GM19467 (cell line): ENCODE data around the gene GIPC2.
"Not testable (repeated sequence)": the region's sequence is repeated elsewhere in the genome, so short reads cannot be mapped to it uniquely, and the experiment has no call there.

ENCODE experiments used
- ATAC-seq: cut with Tn5 transposase; IDR thresholded peaks from one replicate; pipeline ENCODE4 v1.9.1; 2021; ENCODE audit warnings: mild to moderate bottlenecking, moderate library complexity; ENCODE audit not compliant: unreplicated experiment

The GIPC2 gene

DNA sequence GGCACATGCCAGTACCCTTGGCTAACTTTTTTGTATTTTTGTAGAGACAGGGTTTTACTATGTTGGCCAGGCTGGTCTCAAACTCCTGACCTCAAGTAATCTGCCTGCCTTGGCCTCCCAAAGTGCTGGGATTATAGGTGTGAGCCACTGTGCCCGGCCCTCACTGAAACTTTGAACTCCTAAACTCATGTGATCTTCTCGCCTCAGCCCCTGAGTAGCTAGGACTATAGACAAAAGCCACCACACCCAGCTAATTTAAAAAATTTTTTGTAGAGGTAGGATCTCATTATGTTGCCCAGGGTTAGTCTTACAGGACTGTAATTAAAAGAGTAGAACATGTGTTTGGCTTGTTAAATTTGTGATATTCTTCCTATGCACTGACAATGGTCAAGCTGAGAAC, 19.1 kb downstream of the GIPC2 start:
- ATAC-seq, result not testable (repeated sequence)

DNA sequence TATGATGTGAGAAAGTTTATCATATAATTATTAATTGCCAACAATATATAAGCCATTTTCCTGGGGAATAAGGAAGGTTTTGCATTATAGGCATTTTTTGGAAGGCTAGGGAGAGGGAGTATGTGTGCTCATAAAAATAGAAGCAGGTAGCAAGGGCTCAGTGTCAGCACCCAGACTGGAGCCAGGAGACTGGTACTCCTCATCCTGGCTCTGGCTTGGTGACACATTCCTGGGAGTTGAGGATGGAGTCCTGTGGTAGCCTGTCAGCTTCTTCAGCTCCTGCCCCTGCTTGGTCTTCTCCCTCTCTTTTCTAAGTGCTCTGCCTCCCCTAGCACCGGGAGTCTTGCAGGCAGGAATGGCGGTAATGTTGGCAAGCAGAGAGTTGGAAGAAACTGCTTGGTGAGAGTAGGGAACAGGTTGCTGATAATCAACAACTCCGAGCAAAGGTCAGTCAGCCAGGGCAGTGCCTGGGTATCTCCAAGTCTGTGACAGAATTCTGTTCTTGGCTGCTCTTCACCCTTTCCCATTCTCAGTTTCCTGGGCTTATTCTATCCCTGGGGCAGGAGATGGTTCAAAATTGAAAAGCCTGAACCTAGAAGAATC, 23.0 kb downstream of the GIPC2 start:
- no peak for ATAC-seq

DNA sequence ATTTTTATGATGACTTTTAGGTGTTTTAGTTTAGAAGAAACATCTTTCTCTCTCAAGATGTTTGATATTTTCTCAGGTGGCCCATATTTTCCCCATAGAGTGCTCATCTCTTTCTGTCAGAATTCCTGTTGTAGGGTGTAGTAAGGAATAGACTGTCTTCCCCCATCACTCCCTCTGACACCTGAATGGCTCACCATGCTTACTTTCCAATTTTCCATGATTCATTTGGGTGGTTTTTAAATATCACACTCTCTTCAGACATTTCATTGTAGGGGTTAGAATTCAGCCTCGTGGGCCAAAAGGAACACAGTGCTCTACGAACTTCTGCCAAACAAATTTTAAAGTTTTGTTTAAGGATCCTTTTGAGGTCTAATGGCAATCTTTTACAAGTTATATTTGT, 24.0 kb downstream of the GIPC2 start:
- no peak for ATAC-seq

DNA sequence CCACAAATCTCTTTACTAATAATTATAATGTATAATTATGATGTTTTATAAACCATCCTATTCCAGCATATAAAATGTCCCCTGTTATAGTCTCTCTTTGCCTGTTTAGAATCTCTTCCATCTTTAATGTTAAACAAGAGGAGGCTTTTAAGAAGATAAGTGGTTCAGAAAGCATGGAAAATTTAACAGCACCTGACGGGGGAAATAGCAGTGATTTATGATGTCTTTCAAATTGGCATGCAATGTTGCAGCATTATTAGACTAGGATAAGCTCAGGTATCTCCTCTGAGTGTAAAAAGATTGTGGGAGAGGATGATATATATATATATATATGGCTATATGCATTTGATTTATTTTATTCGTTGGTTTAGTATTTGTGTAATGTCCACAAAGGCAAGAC, 24.4 kb downstream of the GIPC2 start:
- ATAC-seq, result no peak

DNA sequence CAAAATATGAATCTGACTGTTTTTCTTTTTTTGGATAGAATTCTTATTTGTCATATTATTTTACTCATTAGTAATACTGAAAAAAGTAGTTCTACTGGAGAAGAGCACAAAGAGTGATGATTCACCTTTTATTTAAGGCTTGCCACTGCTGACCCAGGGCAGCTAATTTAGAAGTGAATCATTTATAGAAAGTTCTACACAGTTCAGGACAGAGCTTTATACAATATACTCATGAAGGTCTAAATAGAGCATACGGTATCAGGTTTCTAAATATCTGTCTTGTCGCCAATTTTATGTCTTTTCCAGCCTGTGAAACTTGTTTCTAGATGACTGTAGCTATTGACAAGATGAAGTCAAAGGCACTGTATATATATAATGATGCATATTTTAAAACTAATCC, 25.0 kb downstream of the GIPC2 start:
- ATAC-seq, result no peak

DNA sequence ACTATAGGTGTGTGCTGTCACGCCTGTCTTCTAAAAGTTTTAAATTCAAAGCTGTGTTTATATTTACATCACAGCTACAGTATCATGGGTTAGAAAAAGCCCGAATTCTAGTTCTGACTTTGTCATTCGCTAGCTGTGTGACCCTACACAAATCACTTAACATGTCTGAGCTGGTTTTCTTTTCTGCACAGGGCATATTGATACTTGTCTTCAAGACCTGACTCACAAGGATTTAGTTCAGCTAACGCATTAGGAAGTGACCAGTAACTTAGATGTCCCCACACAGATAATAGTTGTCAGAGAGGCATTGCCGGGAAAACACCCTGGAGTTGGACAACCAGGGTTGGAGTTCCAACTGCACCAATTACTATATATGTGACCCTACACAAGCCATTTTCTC, 25.9 kb downstream of the GIPC2 start:
- no peak for ATAC-seq

DNA sequence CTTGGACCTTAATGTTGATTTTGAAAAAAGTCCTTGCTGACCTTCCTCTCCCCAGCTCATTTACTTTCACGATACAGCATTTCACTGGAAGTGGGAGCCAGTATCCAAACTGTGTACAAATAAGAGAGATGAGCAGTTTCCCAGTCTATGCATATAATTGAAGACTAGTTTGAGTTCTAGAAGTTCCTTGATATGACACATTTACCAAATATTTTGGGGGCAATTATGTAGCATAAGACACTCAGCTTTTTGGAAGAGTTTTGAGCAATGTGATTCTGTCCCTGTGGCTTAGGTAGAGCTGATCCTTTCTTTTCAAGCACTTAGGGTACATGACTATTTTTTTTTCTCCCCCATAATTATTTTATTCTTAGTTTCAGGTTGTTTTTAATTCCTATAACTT, 26.4 kb downstream of the GIPC2 start:
- no peak for ATAC-seq

DNA sequence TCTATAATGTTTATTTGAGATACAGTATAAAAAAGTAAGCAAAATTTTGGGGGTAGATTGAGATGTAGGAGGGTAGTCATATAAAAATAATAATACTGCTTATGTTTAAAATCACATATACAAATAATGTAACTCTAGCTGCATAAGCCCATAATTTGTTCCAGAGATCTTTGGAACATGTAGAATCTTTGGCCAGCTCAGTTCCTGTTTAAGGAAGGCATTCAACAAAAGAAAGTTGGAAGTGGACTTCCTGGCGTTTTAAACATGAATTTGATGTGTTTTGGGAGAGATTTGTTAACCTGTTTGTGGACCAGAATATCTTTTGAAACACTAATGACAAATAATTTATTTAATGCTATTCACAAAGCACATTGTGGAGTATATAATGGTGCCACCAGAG, 27.7 kb downstream of the GIPC2 start:
- no peak for ATAC-seq

DNA sequence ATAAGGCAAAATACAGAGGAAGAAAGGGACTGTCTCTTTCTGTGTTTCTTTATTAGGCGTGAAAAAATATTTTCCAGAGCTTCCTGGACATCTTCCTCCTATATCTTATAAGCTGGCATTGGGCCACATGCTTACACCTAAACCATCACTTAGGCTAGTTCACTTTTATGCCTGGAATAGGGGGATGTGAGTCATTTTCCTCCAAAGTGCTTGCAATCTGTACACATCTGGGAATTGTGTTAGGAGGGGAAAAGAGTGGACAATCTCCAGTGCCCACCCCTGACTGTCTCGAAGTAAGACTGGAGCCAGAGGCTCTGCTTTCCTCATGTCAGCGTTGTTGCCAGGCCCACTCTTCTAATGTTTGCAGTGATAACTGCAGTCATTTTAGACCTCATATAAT, 29.9 kb downstream of the GIPC2 start:
- ATAC-seq, result no peak

DNA sequence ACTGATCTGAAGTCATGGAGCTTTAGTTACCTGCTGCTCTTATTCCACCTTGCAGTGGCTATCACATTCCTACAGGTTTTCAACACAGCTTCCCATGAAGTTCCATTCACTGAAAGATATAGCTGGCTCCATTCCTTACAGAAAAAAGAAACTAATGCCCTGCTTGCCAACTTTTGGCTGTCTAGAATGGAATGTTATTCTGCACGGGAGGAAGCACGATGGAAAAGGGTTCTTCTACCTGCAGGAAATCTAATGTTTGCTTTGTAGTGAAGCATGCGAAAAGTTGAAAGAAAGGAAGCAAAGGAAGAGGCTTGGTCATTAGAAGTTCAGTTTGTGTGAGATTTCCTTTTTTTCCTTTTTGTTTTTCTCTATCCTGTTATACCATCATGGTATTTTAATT, 32.6 kb downstream of the GIPC2 start:
- ATAC-seq, result no peak

DNA sequence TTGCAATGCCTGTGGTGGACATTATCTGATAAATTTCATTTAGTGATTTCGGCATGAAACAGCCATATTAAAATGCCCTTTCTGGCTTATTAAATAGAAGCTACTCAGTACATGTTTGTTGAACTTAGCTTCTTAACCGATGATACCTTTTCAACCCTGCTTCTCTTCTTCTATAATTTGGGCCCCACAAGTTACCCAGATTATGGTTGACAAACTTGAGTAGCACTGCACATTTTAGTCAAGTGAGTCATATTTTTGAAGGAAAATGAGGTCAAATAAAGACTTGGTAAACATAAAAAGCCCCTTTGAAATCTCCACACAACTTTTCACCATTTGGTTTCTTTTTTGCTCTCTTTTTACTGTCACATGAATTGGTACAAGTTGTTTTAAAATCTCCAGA, 33.8 kb downstream of the GIPC2 start:
- ATAC-seq, result no peak

DNA sequence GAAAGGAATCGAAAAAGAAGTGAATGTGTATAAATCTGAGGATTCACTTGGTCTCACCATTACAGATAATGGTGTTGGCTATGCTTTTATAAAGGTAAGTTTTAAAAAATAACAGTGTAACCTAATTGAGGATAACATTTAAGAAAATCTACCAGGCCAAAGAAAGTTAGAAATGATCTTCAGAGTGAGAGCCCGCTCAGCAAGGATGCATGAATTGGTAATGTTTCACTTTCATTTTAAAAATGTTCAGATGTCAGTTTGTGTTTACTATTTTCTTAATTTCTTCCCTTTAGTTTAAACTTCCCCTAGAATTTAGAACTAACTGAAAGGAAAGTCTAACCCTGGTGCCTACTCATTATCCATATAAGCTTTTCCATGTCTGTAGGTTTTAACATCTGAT, 35.0 kb downstream of the GIPC2 start:
- no peak for ATAC-seq

DNA sequence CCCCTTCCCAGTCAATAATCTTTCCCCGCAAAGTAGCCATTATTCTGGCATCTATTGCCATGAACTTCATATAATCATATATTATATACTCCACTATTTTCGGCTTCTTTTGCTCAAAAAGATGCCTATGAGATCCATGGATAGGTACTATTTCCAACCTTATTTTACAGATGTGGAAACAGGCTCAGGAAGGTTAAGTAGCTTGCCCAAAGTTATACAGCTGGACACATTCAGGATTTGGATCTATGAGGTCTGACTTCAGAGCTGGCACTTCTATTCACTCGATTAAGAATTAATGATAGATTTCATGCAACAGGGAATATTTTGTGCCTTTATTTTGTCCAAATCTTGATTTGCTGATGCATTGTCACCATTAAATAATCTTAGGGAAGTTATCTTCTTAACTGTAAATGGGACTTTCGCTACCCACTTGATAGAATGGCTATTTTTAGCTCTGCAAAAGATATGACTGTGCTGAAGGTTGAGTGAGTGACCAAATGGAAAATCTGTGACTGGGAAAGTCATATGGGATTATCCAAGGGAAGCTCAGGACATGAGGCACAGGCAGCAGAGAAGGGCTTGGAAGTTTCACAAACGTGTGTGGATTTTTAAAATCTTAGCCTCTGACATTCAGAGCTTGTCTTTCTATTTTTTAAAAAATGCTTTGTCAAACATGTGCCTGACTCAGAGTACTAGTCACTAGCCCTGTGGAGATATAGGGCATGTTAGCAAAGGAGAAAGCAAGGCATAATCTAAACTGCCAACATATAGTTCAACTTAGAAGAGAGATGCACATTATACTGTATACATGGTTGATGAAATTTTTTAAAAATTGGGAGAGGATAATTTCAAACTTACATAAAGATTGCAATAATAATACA, 36.5 kb downstream of the GIPC2 start:
- no peak for ATAC-seq

DNA sequence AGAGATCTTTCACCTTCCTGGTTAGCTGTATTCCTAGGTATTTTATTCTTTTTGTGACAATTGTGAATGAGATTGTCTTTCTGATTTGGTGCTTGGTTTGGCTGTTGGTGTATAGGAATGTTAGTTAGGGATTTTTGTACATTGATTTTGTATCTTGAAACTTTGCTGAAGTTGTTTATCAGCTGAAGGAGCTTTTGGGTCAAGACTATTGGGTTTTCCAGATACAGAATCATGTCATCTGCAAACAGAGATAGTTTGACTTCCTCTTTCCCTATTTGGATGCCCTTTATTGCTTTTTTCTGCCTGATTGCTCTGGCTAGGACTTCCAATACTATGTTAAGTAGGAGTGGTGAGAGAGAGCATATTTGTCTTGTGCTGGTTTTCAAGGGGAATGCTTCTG, 38.9 kb downstream of the GIPC2 start:
- not testable (repeated sequence) for ATAC-seq

DNA sequence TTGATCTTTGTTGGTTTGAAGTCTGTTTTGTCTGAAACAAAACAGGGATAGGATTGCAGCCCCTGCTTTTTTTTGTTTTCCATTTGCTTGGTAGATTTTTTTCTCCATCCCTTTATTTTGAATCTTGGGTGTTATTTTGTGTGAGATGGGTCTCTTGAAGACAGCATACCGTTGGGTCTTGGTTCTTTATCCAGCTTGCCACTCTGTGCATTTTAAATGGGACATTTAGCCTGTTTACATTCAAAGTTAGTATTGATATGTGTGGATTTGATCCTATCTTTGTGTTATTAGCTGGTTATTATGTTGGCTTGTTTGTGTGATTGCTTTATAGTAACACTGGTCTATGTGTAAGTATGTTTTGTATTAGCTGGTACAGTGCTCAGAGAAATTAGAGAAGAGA, 40.9 kb downstream of the GIPC2 start:
- no peak for ATAC-seq

DNA sequence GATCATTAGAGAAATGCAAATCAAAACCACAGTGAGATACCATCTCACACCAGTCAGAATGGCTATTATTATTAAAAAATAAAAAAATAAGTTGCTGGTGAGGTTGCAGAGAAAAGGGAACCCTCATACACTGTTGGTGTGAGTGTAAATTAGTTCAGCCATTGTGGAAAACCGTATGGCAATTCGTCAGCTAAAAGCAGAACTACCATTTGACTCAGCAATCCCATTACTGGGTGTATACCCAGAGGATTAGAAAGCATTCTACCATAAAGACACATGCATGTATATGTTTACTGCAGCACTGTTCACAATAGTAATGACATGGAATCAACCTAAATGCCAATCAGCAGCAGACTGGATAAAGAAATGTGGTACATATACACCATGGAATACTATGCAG, 42.2 kb downstream of the GIPC2 start:
- no peak for ATAC-seq

DNA sequence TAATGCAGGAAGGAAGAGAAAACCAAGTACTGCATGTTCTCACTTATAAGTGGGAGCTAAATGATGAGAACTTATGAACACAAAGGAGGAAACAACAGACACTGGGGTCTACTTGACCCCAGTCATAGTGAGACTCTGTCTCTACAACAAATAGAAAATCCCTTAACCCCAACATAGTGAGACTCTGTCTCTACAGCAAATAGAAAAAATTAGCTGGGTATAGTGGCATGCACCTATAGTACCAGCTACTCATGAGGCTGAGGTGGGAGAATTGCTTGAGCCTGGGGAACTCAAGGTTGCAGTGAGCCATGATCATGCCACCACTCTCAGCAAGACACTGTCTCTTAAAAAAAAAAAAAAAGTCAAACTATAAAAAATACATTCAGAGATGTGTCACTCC, 42.7 kb downstream of the GIPC2 start:
- no peak for ATAC-seq

DNA sequence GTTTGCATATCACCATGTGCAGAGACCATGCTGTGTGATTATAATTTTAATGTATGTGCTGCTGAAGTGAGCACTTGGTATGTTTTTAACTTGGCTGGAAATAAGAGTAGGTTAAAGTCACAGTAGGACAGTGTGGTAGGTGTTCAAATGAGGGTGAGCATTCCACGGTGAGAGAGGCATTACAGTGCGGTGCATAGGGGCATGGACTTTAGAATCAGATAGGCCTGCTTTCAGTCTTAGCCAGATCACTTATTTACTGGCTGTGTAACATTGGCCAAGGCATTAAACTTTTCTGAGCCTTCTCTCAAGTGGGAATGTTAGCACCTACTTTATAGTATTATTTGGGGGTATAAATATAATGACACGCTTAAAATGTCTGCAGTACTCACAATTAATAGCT, 43.2 kb downstream of the GIPC2 start:
- ATAC-seq, result no peak

DNA sequence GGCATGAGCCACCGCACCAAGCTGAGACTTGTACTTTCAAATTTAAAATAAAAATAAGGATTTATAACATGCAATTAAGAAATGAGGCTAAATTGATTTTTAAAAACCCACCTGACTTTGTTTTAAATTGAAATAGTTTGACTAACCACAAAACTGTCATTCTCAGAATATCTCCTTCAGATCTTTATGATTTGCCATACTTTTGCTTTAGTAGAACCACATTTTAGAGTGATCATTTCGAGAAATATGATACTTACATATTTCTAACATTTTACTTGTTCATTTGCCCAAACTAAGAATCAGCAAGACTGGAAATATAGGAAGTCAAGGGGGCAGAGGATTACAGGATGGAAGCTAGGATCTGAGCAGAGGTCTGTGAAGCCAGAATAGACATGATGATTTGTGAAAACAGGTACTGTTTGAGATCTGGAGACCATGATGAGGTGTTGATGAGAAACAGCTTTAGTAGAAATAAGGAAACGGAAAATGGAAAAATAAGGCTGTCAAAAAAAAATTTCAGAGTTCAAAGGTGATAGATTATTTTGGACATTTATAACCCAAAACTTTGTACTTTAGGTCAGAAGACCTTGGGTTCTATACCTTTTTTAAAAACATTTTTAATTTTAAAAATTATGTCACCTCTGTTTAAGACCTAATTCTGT, 44.8 kb downstream of the GIPC2 start:
- ATAC-seq, result no peak

DNA sequence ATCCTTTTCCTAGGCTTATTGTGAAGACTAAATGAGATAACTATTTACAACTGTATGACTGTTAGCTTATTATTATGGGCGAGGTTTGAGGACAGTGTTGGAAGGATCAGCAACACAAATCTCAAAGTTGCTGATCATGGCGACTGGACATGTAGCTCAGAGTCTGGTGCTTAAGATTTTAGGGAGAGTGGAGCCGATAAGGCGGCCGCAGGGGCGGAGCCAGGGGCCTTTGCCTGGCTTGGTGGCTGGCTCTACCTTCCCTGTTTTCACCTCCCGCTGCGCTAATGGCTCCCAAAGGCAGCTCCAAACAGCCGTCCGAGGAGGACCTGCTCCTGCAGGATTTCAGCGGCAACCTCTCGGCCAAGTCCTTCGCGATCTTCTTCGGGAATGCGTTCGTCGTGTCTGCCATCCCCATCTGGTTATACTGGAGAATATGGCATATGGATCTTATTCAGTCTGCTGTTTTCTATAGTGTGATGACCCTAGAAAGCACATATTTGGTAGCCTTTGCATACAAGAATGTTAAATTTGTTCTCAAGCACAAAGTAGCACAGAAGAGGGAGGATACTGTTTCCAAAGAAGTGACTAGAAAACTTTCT, 45.5 kb downstream of the GIPC2 start:
- no peak for ATAC-seq

DNA sequence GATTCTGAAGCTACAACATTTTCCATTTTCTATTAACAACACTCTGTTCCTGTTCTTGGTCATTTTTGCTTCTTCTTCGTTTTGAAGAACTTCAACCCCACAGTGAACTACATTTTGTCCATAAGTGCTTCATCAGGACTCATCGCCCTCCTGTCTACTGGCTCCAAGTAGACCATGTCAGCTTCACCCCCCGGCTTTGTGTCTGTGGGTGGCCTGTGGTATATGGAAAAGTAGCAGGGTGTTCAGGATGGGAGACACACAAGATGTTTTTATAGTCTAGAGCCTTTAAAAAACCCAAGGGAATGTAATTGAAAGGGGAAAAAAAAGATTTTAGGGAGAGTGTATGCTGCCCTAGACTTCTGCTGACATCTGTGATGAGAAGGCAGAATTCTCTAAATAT, 46.1 kb downstream of the GIPC2 start:
- no peak for ATAC-seq

DNA sequence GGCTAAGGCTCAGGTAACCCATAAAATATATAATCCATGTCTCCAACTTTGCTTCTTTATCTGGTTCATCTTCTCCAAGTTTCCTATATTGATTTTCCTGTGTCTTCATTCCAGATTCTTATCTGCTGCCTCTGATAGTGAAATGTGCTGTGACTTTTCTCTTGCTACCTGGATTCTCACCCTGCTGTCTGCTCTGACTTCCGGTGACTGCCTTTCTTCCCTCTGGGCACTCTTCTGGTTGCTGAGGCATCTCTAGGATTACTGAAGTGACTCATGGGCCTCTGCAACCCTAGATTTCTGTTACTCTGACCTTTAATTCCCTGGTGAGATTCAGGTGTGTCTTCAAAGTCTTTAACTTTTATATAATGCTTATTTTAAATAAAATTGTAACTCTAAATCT, 46.9 kb downstream of the GIPC2 start:
- ATAC-seq, result no peak
